B cell (primary cell): Measurements from ENCODE around the gene FMNL3. TPM values are rescaled to one million over a fixed set of nuclear protein-coding genes. Genes with fewer than 3 reads are reported as not detected.

Experiments used
- ATAC-seq: fragments of 200-7000 bp; cut with Tn5 transposase; one replicate; pipeline ENCODE4 v1.10.0; 2021; ENCODE audit warnings: low read depth, mild to moderate bottlenecking, moderate number of reproducible peaks, moderate library complexity
- CTCF ChIA-PET: fragments of 350-600 bp; sonication (Branson Sonifier 250); formaldehyde crosslinking; loops from one replicate; lab custom pipeline; 2021; ENCODE audit warnings: antibody characterized with exemption, inconsistent platforms; lab: Charles Lee
- POLR2A ChIA-PET: fragments of 350-600 bp; sonication (Branson Sonifier 250); formaldehyde crosslinking; loops from one replicate; lab custom pipeline; 2021; ENCODE audit warnings: antibody characterized with exemption; lab: Charles Lee
- DNase-seq: peaks from one replicate; pipeline ENCODE4 v3.0.0; 2013
- H2AFZ ChIP-seq: 2 replicates; pipeline ENCODE4 v1.6.1; 2012; ENCODE audit warnings: mild to moderate bottlenecking, low read depth, low read length; ENCODE audit not compliant: insufficient read depth, poor library complexity, severe bottlenecking
- H3K27ac ChIP-seq, 2 donors: 1 replicate in 1 of 2; 2 replicates in 1 of 2; pipeline ENCODE4 v1.5.1; 2012 to 2013; ENCODE audit warnings: low read length in 2 of 2, mild to moderate bottlenecking in 2 of 2, moderate library complexity in 1 of 2
- H3K27me3 ChIP-seq, 4 experiments: fragments of 200-600 bp in 1 of 4; sonication (generic) in 1 of 4; replicated peaks in 1 of 4; 1 replicate in 2 of 4; 2 replicates in 2 of 4; pipeline versions ENCODE4 v1.6.1 to v1.7.0; 2013 to 2016; ENCODE audit warnings: low read length in 3 of 4, mild to moderate bottlenecking in 2 of 4, mixed read lengths in 1 of 4, moderate library complexity in 1 of 4; ENCODE audit not compliant: insufficient read depth in 4 of 4, control insufficient read depth in 3 of 4; ENCODE audit errors: control extremely low read depth in 1 of 4
- H3K36me3 ChIP-seq, 2 experiments: replicated peaks in 1 of 2; 1 replicate in 1 of 2; 2 replicates in 1 of 2; pipeline versions ENCODE4 v1.6.1 to v1.7.1; 2013; ENCODE audit warnings: low read length in 1 of 2; ENCODE audit not compliant: insufficient read depth in 2 of 2, control insufficient read depth in 1 of 2; ENCODE audit errors: control extremely low read depth in 1 of 2, extremely low read depth in 1 of 2
- H3K4me1 ChIP-seq, 2 donors: fragments of 200-600 bp in 1 of 2; sonication (generic) in 1 of 2; 1 replicate in 1 of 2; 2 replicates in 1 of 2; pipeline versions ENCODE4 v1.5.1 to v1.6.1; 2013 to 2017; ENCODE audit warnings: low read length in 2 of 2; ENCODE audit not compliant: control insufficient read depth in 2 of 2, insufficient read depth in 2 of 2
- H3K4me2 ChIP-seq: replicated peaks from 2 replicates; pipeline ENCODE3; 2012; ENCODE audit warnings: mild to moderate bottlenecking, low read depth, low read length; ENCODE audit not compliant: poor library complexity, severe bottlenecking
- H3K4me3 ChIP-seq, 5 experiments: fragments of 200-600 bp in 1 of 5; sonication (generic) in 1 of 5; 1 replicate in 3 of 5; 2 replicates in 2 of 5; pipeline versions ENCODE4 v1.5.1 to v1.7.0; 2011 to 2016; ENCODE audit warnings: low read length in 4 of 5, mild to moderate bottlenecking in 4 of 5, low read depth in 2 of 5, control low read depth in 1 of 5, moderate library complexity in 1 of 5; ENCODE audit not compliant: insufficient read depth in 1 of 5; ENCODE audit errors: control extremely low read depth in 1 of 5, extremely low read depth in 1 of 5
- H3K79me2 ChIP-seq: fragments of 200-600 bp; sonication (generic); one replicate; pipeline ENCODE4 v1.6.0; 2016; ENCODE audit warnings: low read length; ENCODE audit not compliant: control insufficient read depth, insufficient read depth
- H3K9ac ChIP-seq: fragments of 200-600 bp; sonication (generic); 2 replicates; pipeline ENCODE4 v1.6.1; 2017; ENCODE audit warnings: mild to moderate bottlenecking, low read length, moderate library complexity
- H3K9me3 ChIP-seq, 3 donors: one replicate each; pipeline versions ENCODE4 v1.6.1 to v1.7.1; 2013; ENCODE audit warnings: low read length in 2 of 3; ENCODE audit not compliant: control insufficient read depth in 2 of 3, insufficient read depth in 1 of 3; ENCODE audit errors: control extremely low read depth in 1 of 3
- H4K20me1 ChIP-seq: 2 replicates; pipeline ENCODE4 v1.6.0; 2012; ENCODE audit warnings: mild to moderate bottlenecking, low read length; ENCODE audit not compliant: insufficient read depth, control insufficient read depth, poor library complexity, severe bottlenecking
- H3K27ac Mint-ChIP-seq: one replicate; pipeline ENCODE4 v1.8.0; 2021; ENCODE audit warnings: mixed read lengths
- H3K27me3 Mint-ChIP-seq: one replicate; pipeline ENCODE4 v1.8.0; 2021; ENCODE audit warnings: mixed read lengths
- H3K4me1 Mint-ChIP-seq: one replicate; pipeline ENCODE4 v1.8.0; 2021; ENCODE audit warnings: mixed read lengths
- H3K4me3 Mint-ChIP-seq: one replicate; pipeline ENCODE4 v1.8.0; 2021; ENCODE audit warnings: mixed read lengths
- H3K9me3 Mint-ChIP-seq: one replicate; pipeline ENCODE4 v1.8.0; 2022; ENCODE audit warnings: mixed read lengths; ENCODE audit not compliant: insufficient read depth
- CTCF ChIP-seq: fragments of 200-600 bp; IDR thresholded peaks from one replicate; pipeline ENCODE4 v1.8.0; 2022; ENCODE audit warnings: antibody characterized with exemption, mild to moderate bottlenecking
- EZH2 ChIP-seq: IDR thresholded peaks from 2 replicates; pipeline ENCODE4 v1.6.1; 2012; ENCODE audit warnings: borderline replicate concordance, low read depth, mild to moderate bottlenecking, moderate library complexity, low read length; ENCODE audit not compliant: insufficient read depth, poor library complexity, severe bottlenecking
- WGBS: methylation state at CpG from one replicate; pipeline ENCODE4 v1.1.5; 2013; ENCODE audit warnings: missing lambda C conversion rate; ENCODE audit not compliant: insufficient coverage; 5-methylcytosine and 5-hydroxymethylcytosine counted together
- intact Hi-C: fragments of 100-400 bp; cut with micrococcal nuclease; formaldehyde crosslinking; loops from one replicate; pipeline ENCODE4 v1.10.0; 2022
- polyA plus RNA-seq: library from polyadenylated mRNA; depleted of rRNA; stranded (reverse); fragments of >200 nt; gene quantifications from 2 replicates; pipeline ENCODE4 v1.2.3, GENCODE V29; 2012
- total RNA-seq, 2 donors: library from RNA; stranded (reverse); fragments of 120-200 nt in 1 of 2; gene quantifications; 1 replicate in 1 of 2; 2 replicates in 1 of 2; pipeline versions ENCODE4 v1.2.3 to v1.2.4, GENCODE V29; 2013 to 2022

Gene FMNL3
- total and polyA plus RNA-seq, 2 donors (not counting 1 experiment from before 2014, with no cell fraction given): 19.3 to 69.9 TPM

- peak overlapping the region; percentile 7 for H3K4me2 ChIP-seq
- peaks cover 98% of the 10 kb centered on the region for H3K79me2 ChIP-seq
- no peak for TF ChIP-seq EZH2
- TF ChIP-seq CTCF: no peak
- H3K27ac ChIP-seq: peak overlapping the region in 1 of 2 donors; percentile 44
- Mint-ChIP-seq H3K9me3 (no peaks in the 10 kb centered on the region), H3K27ac (peak overlapping the region; percentile 43), H3K4me3 (peak overlapping the region; percentile 11), H3K4me1 (peaks cover 81% of the 10 kb centered on the region), H3K27me3 (no peaks in the 10 kb centered on the region)
- intact Hi-C loops: no loop called here
- no peak overlapping the region for H3K9ac ChIP-seq
- DNase-seq (no peak), ATAC-seq (no peak)
- CTCF ChIA-PET: interaction anchor here (1.5 to 5.1 kb wide), 2 partner anchors 10 to 12 kb away, joined by 4 to 25 read pairs; no protein-coding TSS in a partner anchor
- H2AFZ ChIP-seq: no peak overlapping the region
- peaks cover 4 to 31% of the 10 kb centered on the region in 2 experiments for H3K36me3 ChIP-seq
- WGBS: 24% methylated on average over 5 of the region's 8 CpGs
- H3K4me1 ChIP-seq: peaks cover 33 to 54% of the 10 kb centered on the region in 2 donors
- H3K9me3 ChIP-seq: no peaks in the 10 kb centered on the region
- no peaks in the 10 kb centered on the region for H3K27me3 ChIP-seq
- POLR2A ChIA-PET: no interaction called here
- no peak overlapping the region for H3K4me3 ChIP-seq
- peaks cover 100% of the 10 kb centered on the region for H4K20me1 ChIP-seq
These were observed 43.1 kb upstream of the FMNL3 start for GRCh38 chr12:49750027-49750995.

GRCh38 chr12:49748800-49749199 lies 41.6 kb upstream of the FMNL3 start:
- DNase-seq: no peak
- Histone ChIP-seq H3K9ac (no peak overlapping the region), H3K4me1 (peaks cover 37 to 55% of the 10 kb centered on the region in 2 donors), H3K36me3 (peaks cover 3 to 31% of the 10 kb centered on the region in 2 experiments), H3K79me2 (peaks cover 98% of the 10 kb centered on the region), H3K9me3 (no peaks in the 10 kb centered on the region), H3K4me2 (no peak overlapping the region), H3K27me3 (no peaks in the 10 kb centered on the region), H3K27ac (peak overlapping the region in 1 of 2 donors; percentile 7), H3K4me3 (no peak overlapping the region), H4K20me1 (peaks cover 100% of the 10 kb centered on the region), H2AFZ (no peak overlapping the region)
- Mint-ChIP-seq H3K4me1 (peaks cover 82% of the 10 kb centered on the region), H3K27me3 (no peaks in the 10 kb centered on the region), H3K27ac (no peak overlapping the region), H3K4me3 (no peak overlapping the region), H3K9me3 (no peaks in the 10 kb centered on the region)
- 100% methylated on average over 1 of the region's 3 CpGs for WGBS
- CTCF ChIA-PET: interaction anchor here (1.0 to 5.1 kb wide), 6 partner anchors 8 to 126 kb away, joined by 3 to 25 read pairs (median 4); partner anchors contain the start of gene PRPF40B
- no peak for TF ChIP-seq EZH2
- TF ChIP-seq CTCF: no peak
- intact Hi-C loops: loop anchor here (10.0 kb wide), 1 partner anchor 1644 kb away; the partner anchor contains the start of gene SENP1
- no peak for ATAC-seq
- POLR2A ChIA-PET: no interaction called here
